ENCODE measurements around the gene NISCH.

DNA sequence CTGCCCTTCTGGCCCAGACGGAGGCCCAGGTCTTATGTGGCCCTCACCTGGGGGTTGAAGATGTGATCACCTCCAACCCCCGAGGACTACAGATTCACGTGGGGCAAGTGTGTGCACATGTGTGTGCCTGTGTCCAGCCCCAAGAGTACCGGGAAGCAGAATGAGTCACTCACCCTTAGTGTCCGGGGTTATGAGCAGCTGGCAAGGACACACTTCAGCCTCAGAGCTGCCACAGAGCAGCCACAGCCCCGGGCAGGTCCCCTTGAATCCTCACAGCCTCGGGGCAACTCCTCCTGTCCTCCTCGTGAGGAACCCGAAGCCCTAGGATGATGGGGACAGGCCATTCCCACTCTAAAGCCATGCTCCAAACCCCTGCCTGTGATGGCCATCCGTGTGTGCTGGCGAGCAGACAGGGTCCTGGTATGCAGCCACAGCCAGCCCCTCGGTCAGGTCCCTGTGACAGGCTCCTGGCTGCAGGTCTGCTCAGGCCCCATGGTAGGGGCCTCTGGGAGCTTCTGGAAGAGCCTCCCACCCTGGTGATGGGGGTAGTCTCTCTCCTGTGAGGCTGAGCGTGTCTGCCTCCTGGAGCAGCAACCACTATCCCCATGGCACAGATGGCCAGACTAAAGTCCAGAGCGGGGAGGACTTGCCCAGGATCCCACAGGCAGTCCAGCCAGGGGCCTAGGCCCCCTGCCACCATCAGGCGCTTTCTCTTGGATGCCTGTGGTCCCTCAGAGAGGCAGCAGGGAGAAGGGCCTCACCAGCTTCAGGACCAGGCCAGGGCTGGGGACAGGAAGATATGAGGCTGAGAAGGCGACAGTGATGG lies 40.6 kb downstream of the NISCH start:
- TF ChIP-seq, protein P1, sequence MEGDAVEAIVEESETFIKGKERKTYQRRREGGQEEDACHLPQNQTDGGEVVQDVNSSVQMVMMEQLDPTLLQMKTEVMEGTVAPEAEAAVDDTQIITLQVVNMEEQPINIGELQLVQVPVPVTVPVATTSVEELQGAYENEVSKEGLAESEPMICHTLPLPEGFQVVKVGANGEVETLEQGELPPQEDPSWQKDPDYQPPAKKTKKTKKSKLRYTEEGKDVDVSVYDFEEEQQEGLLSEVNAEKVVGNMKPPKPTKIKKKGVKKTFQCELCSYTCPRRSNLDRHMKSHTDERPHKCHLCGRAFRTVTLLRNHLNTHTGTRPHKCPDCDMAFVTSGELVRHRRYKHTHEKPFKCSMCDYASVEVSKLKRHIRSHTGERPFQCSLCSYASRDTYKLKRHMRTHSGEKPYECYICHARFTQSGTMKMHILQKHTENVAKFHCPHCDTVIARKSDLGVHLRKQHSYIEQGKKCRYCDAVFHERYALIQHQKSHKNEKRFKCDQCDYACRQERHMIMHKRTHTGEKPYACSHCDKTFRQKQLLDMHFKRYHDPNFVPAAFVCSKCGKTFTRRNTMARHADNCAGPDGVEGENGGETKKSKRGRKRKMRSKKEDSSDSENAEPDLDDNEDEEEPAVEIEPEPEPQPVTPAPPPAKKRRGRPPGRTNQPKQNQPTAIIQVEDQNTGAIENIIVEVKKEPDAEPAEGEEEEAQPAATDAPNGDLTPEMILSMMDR (conservative IDR thresholded peaks at IDR 0.05 in 1 of 2, IDR thresholded peaks at IDR 0.05 in 1 of 2; ENCODE audit: low read depth in 1 of 2, low read length in 2 of 2): no peak
- TF ChIP-seq EZH2 (IDR thresholded peaks at IDR 0.05; ENCODE audit: low read length, missing control alignments): no peak
